Progenitor cell of endocrine pancreas (in vitro differentiated cells): ENCODE data around the gene CNTNAP2. TPM values are rescaled to one million over a fixed set of nuclear protein-coding genes. Genes with fewer than 3 reads are reported as not detected.

ENCODE experiments used
- DNase-seq: peaks from one replicate; pipeline ENCODE4 v3.0.0; 2021; ENCODE audit warnings: low spot score; ENCODE audit not compliant: unreplicated experiment
- H3K27ac Mint-ChIP-seq: 2 replicates; pipeline ENCODE4 v1.8.0; 2021; ENCODE audit warnings: mild to moderate bottlenecking, moderate library complexity, mixed read lengths
- H3K27me3 Mint-ChIP-seq: 2 replicates; pipeline ENCODE4 v1.8.0; 2021; ENCODE audit warnings: mixed read lengths
- H3K36me3 Mint-ChIP-seq: 2 replicates; pipeline ENCODE4 v1.8.0; 2022; ENCODE audit warnings: mixed read lengths; ENCODE audit not compliant: insufficient read depth
- H3K4me1 Mint-ChIP-seq: 2 replicates; pipeline ENCODE4 v1.8.0; 2021; ENCODE audit warnings: low read depth, mixed read lengths
- H3K4me3 Mint-ChIP-seq: 2 replicates; pipeline ENCODE4 v1.8.0; 2021; ENCODE audit warnings: low read depth, mild to moderate bottlenecking, moderate library complexity, mixed read lengths
- H3K9me3 Mint-ChIP-seq: 2 replicates; pipeline ENCODE4 v1.8.0; 2021; ENCODE audit warnings: low read depth, mixed read lengths
- CTCF ChIP-seq: fragments of 200-600 bp; sonication (generic); IDR thresholded peaks from one replicate; pipeline ENCODE4 v1.5.0; 2021; ENCODE audit warnings: antibody characterized with exemption, mild to moderate bottlenecking; ENCODE audit not compliant: unreplicated experiment
- total RNA-seq: library from RNA; stranded (reverse); gene quantifications from 2 replicates; pipeline ENCODE4 v1.2.1, GENCODE V29; 2021

Gene CNTNAP2
- total RNA-seq, 1 donor from 2014 or later: 6.5 TPM

DNA sequence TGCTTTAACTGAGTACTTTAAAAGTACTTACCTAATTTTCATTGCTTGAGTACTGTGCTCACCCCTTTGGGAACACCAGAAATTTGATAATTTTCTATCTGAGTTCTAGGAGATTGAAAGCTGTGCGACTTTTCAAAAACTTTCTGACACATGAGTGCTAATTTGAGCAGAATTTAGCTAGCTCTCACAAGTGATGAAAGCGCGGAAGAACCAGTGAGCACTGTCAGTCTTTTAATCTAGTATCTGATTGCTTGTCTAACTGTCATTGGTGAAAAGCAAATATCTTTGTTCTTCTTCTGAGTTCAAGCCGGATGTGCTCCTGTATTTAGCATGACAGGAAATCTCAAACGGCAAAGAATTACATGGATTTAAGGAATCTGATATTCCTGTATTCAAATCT is 899.4 kb downstream of the CNTNAP2 start:
- Mint-ChIP-seq H3K4me3 (no peak overlapping the region), H3K36me3 (no peaks in the 10 kb centered on the region), H3K9me3 (no peaks in the 10 kb centered on the region), H3K27me3 (no peaks in the 10 kb centered on the region), H3K4me1 (peaks cover 2% of the 10 kb centered on the region), H3K27ac (no peak overlapping the region)
- no peak for DNase-seq
- no peak for TF ChIP-seq CTCF

DNA sequence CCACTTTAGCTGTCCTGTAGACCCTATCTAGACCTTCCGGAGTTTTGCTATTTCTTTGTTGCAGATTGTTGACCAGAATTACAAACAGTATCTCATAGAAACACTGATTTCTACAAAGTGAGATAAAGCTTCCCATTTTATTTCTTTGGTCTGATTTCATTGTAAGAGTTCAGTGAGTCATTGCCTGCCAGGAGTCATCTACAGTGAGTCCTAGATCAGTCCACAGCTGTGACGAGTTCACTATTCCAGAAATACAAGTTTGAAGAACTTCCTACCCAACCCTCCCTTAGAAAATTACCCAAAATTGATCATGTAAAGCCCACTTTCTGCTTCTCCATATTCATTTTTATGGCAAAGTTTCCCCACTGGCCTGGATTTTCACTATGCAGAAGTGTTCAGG is 905.5 kb downstream of the CNTNAP2 start:
- Mint-ChIP-seq H3K27me3 (no peaks in the 10 kb centered on the region), H3K9me3 (no peaks in the 10 kb centered on the region), H3K27ac (no peak overlapping the region), H3K4me3 (no peak overlapping the region), H3K36me3 (no peaks in the 10 kb centered on the region), H3K4me1 (peaks cover 2% of the 10 kb centered on the region)
- no peak for TF ChIP-seq CTCF
- DNase-seq: no peak

DNA sequence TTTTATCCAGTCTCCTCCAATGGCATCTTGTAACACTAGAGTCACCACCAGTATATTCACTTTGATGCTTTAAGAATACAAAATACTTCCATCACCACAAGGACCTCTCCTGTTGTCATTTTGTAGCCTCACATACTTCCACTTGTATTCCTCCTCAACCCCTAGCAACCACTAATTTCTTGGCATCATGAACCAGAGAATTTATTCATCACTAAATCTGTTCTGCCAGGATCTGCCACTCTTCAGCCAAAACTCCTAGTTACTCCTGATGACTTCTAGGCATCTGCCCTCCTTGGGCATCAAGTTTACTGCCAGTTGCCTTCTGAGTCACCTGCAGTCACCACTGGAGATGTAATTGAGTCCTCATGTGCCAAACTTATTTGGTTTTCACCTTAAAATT is 906.8 kb downstream of the CNTNAP2 start:
- no peaks in the 10 kb centered on the region for H3K4me1 Mint-ChIP-seq

GRCh38 chr7:147029953-147030352 is 913.4 kb downstream of the CNTNAP2 start:
- H3K36me3 Mint-ChIP-seq: no peaks in the 10 kb centered on the region
- no peak for TF ChIP-seq CTCF
- H3K27ac Mint-ChIP-seq: no peak overlapping the region
- no peak for DNase-seq
- peaks cover 3% of the 10 kb centered on the region for H3K9me3 Mint-ChIP-seq
- H3K4me1 Mint-ChIP-seq: no peaks in the 10 kb centered on the region
- H3K27me3 Mint-ChIP-seq: no peaks in the 10 kb centered on the region
- no peak overlapping the region for H3K4me3 Mint-ChIP-seq

More for the DNA sequence above, 906.8 kb downstream of the CNTNAP2 start:
- no peak for DNase-seq
- TF ChIP-seq CTCF: no peak
- H3K36me3 Mint-ChIP-seq: no peaks in the 10 kb centered on the region
- H3K9me3 Mint-ChIP-seq: no peaks in the 10 kb centered on the region
- no peaks in the 10 kb centered on the region for H3K27me3 Mint-ChIP-seq
- no peak overlapping the region for H3K4me3 Mint-ChIP-seq
- H3K27ac Mint-ChIP-seq: no peak overlapping the region

GRCh38 chr7:147033641-147034040 is 917.0 kb downstream of the CNTNAP2 start:
- H3K4me3 Mint-ChIP-seq: no peak overlapping the region
- H3K27me3 Mint-ChIP-seq: no peaks in the 10 kb centered on the region
- TF ChIP-seq CTCF: no peak
- H3K9me3 Mint-ChIP-seq: peaks cover 1% of the 10 kb centered on the region
- DNase-seq: no peak
- no peak overlapping the region for H3K27ac Mint-ChIP-seq
- no peaks in the 10 kb centered on the region for H3K36me3 Mint-ChIP-seq
- H3K4me1 Mint-ChIP-seq: no peaks in the 10 kb centered on the region
